GM19035 (cell line): ENCODE data around the gene PPIF.

Experiments
- ATAC-seq: cut with Tn5 transposase; IDR thresholded peaks from one replicate; pipeline ENCODE4 v1.9.1; 2021; ENCODE audit not compliant: unreplicated experiment

The PPIF gene

DNA sequence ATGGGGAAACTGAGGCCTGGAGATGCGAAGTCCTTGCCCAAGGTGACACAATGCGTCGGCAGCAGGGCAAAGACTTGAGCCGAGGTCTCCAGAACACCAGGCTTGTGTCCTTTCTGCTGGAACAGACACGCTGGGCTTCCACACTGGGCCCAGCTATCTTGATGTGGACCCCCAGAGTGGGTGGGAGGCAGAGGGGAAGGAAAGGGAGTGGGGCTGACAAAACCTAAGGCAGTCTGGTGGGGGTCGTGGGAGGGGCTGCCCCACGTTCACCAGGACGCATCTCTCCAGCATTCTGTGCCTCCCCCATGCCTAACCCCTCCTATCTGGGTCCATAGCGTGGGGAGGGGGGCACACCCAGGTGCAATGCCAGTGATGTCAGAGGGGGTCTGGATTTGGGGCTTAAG is 38.1 kb downstream of the PPIF start:
- ATAC-seq = no peak

DNA sequence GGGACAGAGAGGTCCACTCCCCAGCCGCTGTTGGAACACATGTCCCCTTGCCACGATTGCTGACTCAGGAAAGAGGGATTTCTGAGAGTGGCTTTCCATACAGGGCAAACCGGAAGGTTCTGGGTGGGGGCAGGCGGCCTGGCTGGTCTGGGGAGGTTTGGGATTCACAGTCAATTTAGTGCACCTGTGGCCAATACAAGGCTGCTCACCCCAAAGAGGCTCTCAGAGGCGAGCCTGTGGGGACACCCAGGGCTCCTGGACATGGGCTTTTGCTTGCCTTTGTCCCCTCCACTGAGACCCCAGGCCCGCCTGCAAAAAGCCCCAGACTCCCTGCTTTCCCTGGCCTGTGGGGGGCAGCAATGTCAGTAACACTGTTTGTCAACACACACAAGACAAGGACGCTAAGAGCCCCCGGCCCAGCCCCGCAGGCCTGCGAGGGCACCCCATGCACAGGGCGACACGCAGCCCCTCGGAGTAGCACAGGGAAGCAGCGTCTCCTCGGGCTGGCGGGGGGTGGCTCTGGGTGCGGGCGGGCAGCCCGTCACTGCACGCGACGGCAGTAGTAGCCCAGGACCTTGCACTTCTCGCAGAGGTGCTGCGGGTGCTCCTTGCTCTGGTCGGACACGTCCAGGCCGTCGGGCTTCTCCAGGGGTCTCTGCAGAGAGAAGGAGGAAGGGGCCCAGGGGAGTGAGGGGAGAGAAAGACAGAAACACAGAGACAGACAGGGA is 38.7 kb downstream of the PPIF start:
- ATAC-seq = no peak

DNA sequence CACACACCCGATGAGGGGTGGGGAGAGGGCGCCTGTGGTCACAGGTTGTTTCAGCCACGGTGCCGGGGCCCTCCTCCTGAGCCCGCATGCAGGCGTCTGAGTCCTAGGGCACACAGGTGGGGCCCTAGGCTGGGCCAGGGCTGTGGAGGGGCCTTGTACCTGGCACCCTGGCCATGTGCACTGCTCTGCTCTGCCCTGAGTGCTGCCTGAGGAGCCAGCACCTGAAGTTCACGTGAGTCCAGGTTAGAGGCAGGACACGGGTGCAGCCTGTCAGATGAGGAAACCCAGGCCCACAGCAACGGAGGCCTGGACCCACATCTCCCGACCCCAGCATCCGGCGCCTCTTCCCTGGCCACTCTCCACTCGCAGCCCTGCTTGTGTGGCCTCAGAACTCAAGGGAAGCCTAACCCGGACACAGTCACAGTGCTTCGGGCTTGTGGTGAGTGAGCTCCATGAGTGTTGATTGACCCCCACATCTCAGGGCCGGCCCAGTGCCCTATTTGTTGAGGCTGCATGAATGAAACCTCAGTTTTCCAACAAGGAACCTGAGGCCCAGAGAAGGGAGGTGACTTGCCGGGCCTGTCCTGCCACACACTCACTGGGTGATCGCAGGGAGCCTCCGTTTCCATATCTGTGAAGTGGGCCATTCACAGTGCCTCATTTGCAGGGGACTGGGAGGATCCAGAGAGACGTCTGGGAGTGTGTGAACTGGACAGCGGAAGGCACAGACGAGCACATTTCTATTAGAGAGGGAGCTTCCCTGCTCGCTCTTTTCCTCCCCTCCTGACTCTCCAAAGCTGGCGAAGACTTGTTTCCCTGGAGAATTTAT is 39.6 kb downstream of the PPIF start:
- ATAC-seq = no peak

DNA sequence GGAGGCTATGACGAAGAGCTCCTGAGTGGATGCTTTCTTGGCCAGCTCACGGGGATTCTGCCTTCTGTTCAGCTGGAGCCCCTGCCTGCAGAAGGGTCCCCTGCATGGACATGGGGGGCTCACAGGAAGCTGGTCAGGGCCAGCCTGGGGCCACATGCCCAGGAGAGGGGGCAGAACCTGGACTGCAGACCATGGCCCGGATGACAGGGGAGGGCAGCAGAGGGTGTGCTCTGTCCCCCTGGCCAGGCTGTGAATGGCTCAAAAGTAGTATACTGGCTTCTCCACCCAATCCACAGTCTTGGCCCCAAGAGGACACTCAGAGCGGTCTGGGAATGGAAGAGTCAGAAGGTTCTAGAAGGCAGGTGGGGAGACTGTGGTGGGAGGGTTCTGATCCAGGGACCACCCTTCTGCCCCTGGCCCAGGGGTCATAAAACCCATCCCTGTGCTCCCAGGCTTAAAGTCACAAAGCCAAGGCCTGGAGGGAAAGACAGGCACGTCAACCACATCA is 40.3 kb downstream of the PPIF start:
- no peak for ATAC-seq

DNA sequence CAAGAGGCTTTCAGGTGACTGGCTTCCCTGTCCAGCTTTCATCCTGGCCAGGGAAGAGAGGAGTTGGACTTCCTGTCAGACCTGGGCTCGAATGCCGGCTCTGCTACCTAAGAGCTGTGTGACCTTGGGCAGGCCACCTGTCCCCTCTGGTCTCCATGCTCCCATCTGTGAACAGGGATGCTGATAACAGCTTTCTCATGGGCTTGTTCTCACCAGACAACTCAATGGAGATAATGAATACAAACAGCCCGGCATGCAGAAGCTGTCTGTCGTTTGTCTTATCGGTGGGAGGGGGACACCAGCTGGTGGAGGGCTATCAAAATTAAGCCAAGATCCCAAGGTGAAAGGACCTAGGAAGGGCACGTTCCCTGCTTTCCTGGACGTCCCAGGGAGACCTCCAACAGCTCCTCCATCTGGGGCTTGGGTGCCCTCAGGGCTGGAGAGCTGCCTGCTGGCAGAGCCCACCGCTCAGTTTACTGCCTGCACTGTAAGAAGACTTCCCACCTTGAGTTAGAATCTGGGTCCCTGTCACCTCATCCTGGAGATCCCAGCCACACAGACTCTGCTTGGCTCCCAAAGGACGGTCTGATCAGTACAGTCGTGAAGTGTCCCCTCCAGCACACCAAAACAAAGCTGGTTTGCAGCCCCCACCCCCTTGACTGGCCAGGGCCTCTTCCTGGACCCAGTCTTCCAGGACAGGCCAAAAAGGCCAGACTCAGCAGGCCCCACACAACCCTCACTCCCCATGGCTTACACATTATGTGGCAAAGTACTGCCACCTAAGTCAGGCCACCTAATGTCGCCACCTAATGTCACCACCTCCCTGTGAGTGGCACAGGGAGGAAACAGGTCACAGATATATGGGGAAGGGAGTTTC is 40.9 kb downstream of the PPIF start:
- no peak for ATAC-seq

DNA sequence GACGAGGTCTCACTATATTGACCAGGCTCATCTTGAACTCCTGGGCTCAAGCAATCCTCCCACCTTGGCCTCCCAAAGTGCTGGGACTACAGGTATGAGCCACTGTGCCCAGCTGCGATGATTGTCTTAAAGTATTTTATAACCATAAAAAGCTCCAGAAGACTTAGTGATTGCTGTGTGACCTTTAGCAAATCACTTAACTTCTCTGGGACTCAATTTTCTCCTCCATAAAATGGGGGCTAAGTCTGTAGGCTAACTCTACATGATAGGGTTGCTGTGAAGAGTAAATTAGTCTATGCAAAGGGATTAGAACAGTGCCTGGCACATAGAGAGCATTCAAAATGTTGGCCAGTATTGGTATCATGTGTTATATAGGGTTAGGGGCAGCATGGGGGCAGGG is 42.8 kb downstream of the PPIF start:
- no peak for ATAC-seq

DNA sequence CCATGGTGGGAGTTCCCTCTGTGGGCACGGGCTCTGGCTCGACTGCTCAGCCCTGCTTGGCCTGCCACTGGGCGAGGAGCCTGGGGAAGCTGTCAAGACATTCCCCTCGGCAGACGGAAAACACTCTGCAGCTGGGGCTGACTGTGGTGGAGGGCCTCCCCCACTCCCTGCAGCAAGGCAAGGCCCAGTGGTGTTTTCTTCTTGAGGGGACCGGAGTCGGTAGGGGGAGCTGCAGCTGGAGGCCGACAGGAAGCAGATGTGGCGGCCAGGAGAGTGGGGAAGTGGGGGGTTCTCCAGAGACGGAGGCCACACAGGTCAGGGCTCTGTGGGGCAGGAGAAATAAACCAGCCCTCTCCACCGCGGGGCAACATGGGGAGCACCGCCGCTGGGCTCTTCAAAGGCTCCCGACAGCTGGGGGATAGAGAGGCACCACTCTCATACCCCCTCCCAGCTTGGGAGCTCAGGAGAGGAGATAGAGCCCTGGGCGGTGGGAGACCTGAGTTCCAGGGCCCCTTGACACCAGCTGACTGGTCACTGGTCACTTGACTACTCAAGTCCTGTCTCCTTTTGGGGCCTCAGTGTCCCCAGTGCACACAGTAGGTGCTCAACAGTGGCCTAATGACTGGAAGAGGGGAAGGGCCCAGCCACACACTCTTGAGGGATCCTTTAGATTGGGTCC is 43.4 kb downstream of the PPIF start:
- no peak for ATAC-seq

DNA sequence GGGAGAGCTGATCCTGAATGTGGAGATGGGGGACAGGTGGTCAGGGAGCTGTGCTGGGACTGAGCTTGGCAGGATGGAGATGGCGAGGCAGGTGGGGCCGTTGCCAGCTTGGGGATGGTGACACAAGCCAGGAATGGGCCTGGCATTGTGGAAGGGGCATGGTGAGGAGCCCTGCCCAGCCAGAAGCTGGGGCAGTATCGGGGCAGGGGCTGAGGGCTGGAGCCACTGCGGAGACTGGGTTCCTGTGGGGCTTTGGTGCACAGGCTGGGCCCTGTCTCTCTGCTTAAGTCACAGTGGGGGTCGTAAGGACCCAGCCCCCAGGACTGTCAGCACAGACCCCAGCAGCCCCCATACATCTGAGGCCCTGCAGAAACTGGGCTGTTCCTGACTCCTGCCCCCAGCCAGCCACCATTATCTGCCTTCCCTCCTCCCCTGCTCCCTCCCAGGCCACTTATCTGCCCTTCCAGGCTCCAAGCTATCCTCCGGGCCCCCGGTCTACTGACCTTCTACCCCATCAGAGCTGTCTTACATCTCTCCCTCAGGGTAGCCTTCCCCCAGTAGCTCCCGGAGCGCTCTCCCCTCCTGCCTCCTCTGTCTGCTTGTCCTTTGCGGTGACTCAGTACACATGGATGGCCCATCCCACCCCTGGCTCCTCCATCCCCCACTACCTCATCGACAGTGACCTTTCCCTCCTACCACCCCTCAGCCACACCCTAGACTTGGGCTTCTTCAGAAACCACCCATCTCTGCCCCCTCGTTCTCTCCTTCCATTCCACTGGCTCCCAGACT is 44.2 kb downstream of the PPIF start:
- ATAC-seq = no peak

DNA sequence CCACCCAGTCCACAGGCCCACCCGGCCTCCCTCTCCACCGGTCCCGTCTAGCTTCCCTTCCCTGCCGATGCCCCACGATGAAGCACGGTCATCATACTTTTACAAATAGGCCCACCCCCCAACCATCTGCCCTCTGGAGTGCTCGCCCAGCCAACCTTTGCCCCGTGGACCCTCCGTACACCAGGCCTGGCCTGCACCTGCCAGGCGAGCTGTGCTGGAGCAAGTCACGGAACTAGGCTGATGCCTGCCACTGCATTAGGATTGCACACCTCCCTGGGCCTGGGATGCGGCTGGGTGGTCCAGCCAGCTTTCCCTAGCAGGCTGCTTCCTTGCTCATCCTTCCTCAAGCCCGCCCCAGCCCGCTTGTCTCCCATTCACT is 44.7 kb downstream of the PPIF start:
- no peak for ATAC-seq

DNA sequence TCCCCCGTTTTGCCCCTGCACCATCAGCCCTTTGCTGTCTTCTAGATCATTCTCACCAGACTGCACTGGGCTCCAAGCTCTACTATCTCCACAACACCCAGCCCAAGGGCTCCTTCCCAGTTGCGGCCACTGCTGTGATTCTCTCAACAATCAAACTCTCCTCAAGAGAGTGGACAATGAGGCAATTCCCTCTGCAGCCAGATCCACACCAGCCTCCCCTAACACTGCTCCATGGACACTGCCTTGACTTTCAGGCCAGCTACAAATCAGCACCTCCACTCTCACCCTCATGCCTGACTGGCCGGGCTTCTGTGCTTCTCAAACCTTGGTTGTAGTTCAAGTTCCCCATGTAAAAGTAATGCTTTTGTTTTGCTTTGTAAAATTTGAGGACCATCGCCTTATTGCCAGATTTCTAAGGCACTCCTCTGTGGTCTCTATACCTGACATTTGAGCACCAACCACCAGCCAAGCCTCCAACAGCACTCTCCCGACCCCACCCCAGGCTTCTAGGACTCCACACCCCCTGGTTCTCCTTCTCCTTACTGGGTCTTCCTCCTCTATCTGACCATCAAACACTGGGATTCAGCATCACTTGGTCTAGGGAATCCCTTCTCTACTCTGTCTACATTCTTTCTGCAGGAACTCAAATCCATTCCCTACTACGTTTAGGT is 45.4 kb downstream of the PPIF start:
- no peak for ATAC-seq

DNA sequence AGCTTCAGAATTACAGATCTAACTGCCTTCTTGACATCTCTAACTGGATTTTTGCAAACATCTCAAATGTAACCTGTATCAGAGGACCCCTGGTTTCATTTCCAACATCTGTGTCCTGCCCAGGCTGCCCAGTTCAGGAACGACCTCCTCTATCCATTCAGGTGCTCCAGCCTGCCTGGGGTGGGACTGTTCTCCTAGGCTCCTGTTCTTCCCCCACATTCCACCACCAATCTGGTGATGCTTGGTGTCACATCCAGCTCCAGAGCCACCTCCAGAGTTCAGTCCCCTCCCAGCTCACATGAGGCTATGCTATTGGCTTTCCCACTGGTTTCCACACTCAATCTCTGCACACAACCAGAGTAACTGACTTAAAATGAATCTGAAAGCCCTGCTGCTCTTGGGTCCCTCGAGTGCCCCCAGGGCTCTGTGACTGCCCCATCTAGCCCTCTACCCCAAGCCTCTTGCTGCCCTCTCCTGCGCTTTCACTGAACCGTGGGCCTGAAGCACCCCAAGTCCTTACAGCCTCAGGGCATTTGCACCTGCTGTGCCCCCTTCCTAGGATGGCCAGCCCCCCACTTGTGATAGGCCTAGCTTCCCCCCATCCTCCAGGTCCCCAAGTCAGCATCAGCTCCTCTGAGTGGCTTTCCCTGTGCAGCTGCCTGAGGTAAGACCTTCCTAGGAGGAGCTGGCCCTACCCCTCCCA is 46.1 kb downstream of the PPIF start:
- ATAC-seq = no peak

DNA sequence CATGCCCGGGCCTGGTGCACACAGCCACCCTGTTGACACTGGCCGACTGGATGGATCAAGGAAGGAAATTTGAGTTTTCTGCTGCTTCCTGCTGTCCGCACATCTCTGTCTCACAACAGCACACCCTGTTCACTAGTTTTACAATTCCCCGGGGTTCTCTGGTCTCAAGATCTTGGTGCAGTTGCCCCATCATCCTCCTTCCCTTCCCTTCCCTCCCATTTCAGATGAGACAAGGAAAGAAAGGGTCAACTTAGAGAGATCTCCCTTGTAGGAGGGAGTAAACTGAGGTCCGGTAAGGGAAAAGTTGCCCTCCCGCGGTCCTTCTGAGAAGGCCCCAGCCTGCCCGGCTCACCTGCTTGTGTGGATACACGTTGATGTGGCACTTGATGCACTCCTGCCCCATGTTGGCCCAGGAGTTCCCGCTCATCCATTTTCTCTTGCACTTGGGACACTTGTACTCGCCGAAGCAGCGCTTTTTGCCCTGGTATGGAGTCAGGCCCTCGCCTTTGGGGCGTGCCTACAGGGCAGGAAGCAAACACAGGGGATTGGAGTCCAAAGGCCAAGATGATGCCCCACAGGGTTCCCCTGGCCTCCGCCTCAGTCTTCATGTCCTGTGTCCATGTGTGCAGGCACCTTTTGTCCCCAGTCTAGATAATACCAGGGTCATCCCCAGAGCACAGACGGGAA is 46.8 kb downstream of the PPIF start:
- ATAC-seq = no peak

DNA sequence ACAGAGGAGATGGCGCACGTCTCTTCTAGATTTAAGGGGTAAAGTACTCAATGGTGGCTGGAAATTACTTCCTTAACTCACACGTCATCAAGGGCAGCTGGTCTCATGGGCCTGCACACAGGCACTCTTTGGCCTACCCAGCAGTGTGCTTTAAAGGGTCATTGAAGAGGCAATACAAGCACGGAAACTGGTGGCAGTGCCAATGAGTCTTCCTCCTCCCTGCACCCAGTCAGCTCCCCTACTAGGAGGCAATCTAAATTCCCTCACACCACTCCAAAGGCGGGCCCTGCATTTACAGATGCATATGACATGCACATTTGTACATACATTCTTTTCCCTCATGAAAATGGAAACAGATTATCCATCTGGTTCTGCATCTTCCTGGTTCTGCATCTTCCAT is 47.4 kb downstream of the PPIF start:
- ATAC-seq = no peak

DNA sequence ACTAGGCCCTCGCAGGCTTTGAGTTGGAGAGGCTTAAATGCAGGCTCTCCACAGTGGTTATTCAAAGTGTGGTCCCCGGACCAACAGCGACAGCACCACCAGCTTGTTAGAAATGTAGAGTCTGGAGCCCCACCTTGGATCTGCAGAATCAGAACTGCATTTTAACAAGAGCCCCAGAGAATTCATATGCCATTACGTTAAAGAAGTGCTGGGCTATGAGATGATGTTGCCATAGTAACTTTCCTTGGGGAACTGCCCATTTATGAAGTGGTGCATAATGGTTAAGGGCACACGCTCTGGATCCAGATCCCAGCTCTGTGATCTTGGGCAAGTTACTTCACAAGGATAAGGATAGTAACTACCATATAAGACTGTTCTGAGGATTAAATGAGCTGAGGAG is 49.3 kb downstream of the PPIF start:
- no peak for ATAC-seq

DNA sequence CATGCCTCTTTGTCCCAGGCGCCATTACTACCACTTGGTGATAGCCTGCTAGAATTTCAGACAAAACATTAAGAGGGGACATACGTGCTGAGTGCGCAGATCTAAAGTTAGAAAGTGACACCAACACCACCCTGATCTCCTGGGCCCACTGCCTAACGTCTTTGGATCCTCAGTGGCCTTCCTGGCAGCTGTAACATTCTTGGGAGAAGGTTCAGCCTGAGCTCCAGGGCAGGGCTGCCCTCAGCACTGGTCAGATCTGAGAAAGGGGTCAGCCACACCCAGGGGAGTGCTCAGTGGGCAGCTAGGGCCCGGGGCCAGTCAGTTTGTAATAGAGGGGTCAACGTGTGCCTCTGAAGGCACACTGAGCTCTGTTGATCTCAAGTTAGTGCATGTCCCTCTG is 49.8 kb downstream of the PPIF start:
- ATAC-seq = no peak

DNA sequence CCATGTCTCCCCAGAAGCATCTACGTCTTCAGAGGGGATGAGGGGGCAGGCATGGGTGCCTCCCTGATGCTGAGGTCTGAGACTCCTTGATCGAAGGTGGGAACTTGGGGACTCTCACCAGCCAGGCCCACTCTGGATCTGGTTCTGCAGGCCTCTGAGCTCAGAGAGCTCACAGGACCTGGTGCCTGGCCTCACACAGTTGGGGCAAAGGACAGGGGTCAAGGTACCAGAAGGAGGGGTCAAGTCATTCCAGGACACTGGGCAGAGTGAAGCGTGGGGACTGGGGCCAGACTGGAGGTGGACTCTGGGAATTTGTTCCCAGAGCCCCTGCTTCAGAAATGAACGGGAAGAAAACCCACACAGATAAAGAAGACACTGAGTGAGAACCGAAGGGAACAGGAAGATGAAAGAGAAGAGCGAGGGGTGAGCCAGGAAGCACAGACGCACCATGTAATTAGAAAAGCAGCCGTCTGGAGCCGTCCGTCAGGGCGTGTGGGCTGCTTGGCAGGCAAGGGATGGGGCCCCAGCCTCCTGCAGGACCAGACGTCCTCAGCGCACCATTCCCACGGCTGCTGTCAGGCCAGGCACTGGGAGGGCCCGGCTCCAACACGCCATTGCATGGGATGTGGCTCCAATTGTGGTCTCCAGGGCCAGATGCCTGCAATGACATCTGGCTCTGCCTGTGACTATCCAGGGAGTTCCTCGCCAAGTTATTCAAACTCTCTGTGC is 50.5 kb downstream of the PPIF start:
- ATAC-seq = no peak

DNA sequence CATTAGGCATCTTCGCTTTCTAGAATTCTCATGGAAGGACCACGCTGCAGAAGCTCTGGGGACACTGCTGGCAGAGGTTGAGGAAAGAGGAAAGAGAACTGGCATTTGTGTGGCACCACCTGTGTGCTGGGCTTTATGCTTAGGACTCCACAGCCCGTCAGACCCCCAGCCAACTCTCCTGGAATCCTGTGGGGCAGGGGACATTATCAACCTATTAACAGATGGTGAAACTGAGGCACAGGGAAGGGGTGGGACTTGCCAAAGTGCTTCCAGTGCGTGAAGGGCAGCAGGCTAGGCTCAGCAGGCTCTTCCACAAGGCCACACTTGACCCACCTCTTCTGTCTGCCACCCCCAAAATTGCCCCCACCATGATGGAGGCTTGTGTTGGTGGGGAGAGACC is 51.4 kb downstream of the PPIF start:
- ATAC-seq = no peak
